HPDE6-E6E7 (cell line): ENCODE measurements around the gene PTPRM.

Experiments used
- DNase-seq: peaks from one replicate; pipeline ENCODE4 v3.0.0; 2011; ENCODE audit warnings: missing footprints; ENCODE audit errors: extremely low spot score

Gene PTPRM

DNA sequence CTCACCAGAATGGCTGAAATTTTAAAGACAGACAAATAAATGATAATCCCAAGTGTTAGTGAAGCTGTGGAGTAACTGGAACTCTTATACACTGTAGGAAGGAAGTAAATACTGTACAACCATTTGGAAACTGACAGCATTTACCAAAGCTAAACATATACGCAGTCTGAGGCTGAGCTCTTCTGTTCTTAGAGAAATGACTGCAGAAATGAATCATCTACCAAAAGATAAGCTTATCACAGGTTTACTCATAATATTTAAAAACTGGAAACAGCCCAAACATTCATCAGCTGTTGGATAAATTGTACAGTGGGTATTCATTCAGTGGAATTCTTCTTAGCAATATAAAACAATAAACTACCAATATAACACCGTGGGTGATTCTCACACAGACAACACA lies 824.0 kb downstream of the PTPRM start:
- DNase-seq, result no peak

GRCh38 chr18:8396254-8396653 lies 829.1 kb downstream of the PTPRM start:
- no peak for DNase-seq

GRCh38 chr18:8397034-8397433 lies 829.9 kb downstream of the PTPRM start:
- DNase-seq, result no peak

DNA sequence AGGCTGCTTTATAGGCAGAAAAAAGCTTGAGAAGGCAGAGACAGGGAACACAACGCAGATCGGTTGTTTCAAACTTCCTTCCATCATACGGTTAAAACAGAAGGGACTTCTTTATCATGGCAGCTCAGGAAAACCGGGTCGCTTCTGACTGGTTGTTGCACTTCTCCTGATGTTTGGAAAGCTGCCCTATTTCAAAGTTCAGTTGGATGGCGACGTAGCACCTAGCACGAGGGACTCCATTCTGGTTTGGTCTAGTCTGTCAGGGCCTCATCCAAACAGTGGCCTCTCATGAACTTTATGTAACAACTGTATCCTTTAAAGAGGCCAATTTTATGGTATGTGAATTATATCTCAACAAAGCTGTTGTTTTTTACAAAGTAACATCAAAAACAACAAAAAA lies 832.0 kb downstream of the PTPRM start:
- DNase-seq, result no peak

DNA sequence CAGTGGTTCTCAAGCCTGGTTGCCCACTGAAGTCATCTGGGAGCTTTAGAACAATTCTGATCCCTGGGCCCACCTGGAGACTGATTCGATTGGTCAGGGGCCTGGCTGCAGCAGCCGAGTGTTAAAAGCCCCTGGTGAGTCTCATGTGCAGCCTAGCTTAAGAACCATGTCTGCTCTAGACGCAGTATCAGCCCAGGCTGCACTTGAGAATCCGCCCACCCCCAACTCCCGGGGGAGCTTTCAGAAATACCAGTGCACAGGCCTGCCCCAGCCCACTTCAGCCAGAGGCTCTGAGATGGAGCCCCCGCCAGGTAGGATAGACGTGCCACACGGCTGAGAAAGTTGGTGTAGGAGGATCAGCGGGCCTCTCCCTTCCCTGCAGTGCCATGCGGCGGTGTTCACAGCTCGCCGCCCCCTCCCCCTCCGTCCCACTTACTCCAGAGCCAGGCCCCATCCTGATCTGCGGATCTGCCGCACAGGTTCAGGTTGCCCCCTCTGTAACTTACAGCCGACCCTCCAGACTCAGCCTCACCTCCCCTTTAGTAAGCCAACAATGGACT lies 833.2 kb downstream of the PTPRM start:
- no peak for DNase-seq

DNA sequence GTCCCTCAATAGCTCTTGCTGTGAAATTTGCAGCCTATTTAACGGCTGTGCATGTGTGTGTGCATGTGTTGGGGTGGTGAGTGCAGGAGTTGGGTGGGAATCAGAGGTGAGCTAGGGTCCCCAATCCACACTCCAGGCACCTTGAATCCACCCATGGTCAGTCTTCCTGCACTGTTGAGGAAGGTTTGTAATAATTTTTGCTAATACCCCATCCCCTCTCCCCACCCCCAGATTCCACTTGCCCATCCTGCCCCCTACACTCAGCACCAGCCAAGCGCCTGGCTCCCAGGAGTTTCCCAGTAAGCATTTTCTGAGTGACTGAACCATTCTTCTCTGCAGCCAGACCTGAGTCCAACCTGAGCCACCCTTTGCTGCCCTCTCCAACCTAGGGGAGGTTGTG lies 833.7 kb downstream of the PTPRM start:
- DNase-seq, result no peak

GRCh38 chr18:8401606-8402005 lies 834.5 kb downstream of the PTPRM start:
- no peak for DNase-seq

GRCh38 chr18:8402237-8402636 lies 835.1 kb downstream of the PTPRM start:
- DNase-seq, result no peak

GRCh38 chr18:8403713-8404112 lies 836.6 kb downstream of the PTPRM start:
- no peak for DNase-seq

DNA sequence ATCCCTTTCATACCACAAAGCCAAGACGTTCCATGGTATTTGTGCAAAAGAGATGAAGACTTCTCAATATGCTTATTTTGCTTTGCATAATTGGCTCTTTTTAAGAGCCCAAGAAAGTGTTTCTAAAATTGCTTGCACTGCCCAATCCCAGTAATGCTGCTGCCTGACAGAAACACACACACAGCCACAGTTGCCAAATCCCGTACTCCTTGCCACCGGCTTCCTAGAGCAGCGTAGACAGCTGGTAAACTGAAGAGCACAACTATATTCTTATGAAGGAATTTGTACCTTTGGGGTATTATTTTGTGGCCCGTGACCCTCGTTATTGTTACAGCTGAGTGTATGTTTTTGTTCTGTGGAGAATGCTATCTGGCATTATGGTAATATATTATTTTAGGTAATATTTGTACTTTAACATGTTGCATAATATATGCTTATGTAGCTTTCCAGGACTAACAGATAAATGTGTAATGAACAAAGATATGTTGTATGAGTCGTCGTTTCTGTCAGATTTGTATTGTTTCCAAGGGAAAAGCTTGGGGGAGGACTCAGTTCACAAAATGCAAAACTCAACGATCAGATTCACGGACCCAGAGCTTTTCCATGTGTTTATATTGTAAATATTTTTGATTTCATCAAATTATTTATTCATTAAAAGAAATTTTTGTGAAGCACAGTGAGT lies 839.2 kb downstream of the PTPRM start:
- no peak for DNase-seq

DNA sequence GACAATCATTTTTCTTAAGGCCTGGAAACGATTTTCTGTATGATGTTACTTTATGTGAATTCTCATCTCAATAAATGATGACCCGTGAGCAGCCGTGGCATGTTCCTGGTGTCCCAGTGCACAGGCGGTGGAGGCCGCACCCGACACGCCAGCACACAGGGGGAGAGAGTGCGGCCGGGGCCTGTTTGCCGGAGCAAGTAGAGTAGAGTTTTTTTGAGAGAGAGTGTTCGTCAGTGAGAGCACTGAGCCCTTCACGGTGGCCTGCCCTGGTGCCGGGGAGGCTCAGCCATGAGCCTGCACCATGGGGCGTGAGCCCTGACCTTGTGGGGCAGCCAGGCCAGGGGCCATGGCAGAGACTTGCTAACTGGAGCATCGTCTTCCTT lies 839.7 kb downstream of the PTPRM start:
- no peak for DNase-seq

- no peak for DNase-seq
These were observed 842.0 kb downstream of the PTPRM start for GRCh38 chr18:8409151-8409550.

GRCh38 chr18:8411492-8411891 lies 844.4 kb downstream of the PTPRM start:
- DNase-seq, result no peak

DNA sequence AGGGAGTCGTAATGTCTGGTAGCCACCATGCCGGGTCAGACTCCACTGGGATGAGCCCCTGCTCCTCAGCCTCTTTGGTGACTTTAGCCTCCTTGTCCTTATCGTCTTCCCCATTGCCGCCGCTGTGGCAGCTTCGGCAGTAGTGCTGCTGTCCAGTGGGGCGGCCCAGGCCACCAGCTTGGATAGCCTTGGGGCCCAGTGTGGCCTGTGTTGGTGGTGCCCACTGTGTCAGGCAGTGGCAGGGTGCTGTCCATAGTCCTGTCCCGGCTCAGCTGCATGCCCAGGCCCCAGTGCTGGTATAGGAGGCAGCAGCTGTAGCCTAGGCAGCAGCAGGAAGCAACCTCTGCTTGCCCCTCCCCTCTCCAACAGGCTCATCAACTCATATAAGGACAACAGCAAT lies 845.0 kb downstream of the PTPRM start:
- no peak for DNase-seq

DNA sequence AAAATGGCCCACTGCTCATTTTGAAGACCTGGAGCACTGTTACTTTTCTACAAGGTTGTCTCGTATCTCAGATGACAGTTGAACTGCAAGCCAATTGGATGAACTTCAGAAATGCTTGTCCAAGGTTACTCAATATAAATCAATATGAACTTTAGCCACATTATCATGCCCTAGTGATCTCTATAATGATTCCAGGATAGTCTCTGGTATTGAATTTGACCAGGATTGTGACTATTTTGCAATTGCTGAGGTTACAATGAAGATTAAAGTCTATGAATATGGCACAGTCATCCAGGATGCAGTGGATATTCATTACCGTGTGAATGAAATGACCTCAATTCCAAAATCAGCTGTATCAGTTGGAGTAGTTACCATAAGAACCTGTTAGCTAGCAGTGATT lies 846.1 kb downstream of the PTPRM start:
- no peak for DNase-seq

DNA sequence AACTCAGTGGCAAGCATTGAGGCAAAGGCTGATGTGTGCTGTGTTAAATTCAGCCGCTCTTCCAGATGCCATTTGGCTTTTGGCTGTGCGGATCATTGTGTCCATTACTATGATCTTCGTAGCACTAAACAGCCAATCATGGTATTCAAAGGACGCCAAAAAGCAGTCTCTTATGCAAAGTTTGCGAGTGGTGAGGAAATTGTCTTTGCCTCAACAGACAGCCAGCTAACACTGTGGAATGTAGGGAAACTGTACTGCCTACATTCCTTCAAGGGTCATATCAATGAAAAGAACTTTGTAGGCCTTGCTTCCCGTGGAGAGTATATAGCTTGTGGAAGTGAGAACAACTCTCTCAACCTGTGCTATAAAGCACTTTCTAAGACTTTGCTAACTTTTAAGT lies 846.6 kb downstream of the PTPRM start:
- no peak for DNase-seq

- DNase-seq, result no peak
These were observed 849.3 kb downstream of the PTPRM start for GRCh38 chr18:8416212-8417019.

DNA sequence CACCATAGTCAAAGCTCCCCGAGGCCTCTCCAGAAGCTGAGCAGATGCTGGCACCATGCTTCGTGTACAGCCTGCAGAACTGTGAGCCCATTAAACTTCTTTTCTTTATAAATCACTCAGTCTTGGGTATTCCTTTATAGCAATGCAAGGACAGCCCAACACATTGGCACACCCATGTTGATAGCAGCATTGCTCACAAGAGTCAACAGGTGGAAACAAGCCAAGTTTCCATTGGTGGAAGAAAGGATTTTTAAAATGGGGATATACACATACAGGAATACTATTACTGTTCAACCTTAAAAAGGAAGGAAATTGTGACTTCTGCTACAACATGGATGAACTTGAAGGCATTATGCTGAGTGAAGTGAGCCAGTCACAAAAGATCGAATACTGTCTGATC lies 855.3 kb downstream of the PTPRM start:
- no peak for DNase-seq

DNA sequence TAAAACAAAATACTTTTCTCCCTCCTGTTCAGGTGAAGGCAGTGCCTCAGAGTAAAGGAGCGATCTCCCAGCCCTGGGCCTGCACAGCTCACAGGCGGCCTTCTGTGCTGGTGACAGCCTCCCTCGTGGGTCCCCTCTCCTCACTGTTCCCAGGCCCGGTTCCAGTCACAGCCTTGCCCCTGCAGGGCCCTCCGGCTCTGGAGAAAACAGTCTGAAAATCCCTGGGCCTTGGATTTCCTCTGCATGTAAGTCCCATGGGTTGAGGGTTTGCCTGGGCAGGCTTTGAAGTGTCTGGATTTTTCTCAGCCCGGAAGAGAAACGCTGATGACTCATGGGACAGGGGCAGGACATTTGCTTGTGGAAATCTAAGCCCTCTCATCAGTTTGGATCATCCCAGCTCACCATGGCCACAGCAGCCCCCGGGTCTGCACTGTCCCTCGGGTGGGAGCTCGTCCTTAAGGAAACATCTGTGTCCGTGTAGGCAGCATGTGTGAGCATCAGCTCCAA lies 856.0 kb downstream of the PTPRM start:
- DNase-seq, result peak; percentile 47

DNA sequence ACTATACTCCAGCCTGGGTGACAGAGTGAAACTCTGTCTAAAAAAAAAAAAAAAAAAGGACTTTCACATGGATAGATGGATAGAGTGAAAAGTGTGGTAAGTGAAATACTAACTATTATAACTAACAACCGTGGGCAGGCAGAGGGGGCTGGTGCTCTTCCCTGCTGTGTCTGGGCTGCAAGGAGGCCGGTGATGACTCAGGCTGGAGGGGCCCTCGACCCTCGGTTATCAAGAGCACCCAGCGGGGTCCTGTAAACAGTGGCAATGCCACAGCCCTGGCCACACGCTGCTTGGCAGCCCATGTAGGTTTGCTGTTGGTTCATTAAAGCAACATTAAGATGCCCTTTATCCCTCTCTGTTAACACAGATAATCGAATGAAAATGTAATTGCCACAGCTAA lies 857.4 kb downstream of the PTPRM start:
- no peak for DNase-seq

- DNase-seq, result peak; percentile 74
These were observed 858.0 kb downstream of the PTPRM start for GRCh38 chr18:8424917-8425725.

- DNase-seq, result no peak
These were observed 859.3 kb downstream of the PTPRM start for GRCh38 chr18:8426401-8426800.
